Kidney epithelial cell (primary cell): Measurements from ENCODE around the gene KLHL25. TPM values are rescaled to one million over a fixed set of nuclear protein-coding genes. Genes with fewer than 3 reads are reported as not detected.
A peak's percentile ranks its signal among the peaks of the same experiment; 100 is the strongest.
"Not testable (repeated sequence)": the region's sequence is repeated elsewhere in the genome, so short reads cannot be mapped to it uniquely, and the experiment has no call there.

Experiments
- DNase-seq: peaks from one replicate; pipeline ENCODE4 v3.0.0-alpha.2; 2010; ENCODE audit warnings: low read depth
- H3K27me3 ChIP-seq: 2 replicates; pipeline ENCODE4 v1.6.0; 2011; ENCODE audit warnings: low read length; ENCODE audit not compliant: control insufficient read depth, insufficient read depth
- H3K36me3 ChIP-seq: 2 replicates; pipeline ENCODE4 v1.5.1; 2011; ENCODE audit warnings: low read length; ENCODE audit not compliant: control insufficient read depth, insufficient read depth
- H3K4me3 ChIP-seq: 2 replicates; pipeline ENCODE4 v1.5.1; 2011; ENCODE audit warnings: low read depth, mild to moderate bottlenecking, control low read depth, low read length
- CTCF ChIP-seq: IDR thresholded peaks from 2 replicates; pipeline ENCODE4 v1.5.1; 2011; ENCODE audit warnings: mild to moderate bottlenecking, moderate library complexity, low read length, control low read depth, inconsistent platforms; ENCODE audit not compliant: insufficient read depth, poor library complexity, severe bottlenecking
- total RNA-seq: library from RNA; depleted of rRNA; stranded (reverse); fragments of >200 nt; gene quantifications from 2 replicates; pipeline ENCODE4 v1.2.3, GENCODE V29; 2015

KLHL25 gene
- total RNA-seq, 1 donor from 2014 or later, result 14.8 TPM

DNA sequence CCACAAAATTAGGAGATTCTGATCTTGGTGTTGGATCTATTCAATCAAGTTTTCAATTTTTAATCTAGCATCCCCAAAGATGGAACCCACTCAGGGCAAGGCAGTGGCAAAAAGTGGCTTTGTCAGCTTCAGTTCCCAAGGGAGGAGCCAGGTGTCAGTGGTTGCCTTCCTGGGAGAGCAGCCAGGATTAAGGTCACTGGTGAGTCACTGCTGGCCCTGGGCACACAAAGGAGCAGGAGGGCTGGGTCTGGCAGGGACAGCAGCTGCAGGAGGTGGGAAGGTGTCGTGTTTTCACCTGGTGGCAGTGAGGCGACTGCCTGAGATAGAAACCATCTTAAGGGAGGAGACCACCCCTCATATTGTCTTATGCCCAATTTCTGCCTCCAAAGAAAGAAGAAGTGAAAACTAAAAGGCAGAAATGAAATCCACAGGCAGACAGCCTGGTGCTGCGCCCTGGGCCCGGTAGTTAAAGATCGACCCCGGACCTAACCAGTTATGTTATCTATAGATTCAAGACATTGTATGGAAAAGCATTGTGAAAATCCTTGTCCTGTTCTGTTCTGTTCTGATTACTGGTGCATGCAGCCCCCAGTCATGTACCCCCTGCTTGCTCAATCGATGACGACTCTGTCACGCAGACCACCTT is 5.9 kb upstream of the KLHL25 start:
- Histone ChIP-seq H3K27me3 (no peaks in the 10 kb centered on the region), H3K36me3 (no peaks in the 10 kb centered on the region), H3K4me3 (no peak overlapping the region)
- DNase-seq, result peak; percentile 44
- TF ChIP-seq CTCF, result peak; percentile 35

- not testable (repeated sequence) for H3K27me3 ChIP-seq, H3K36me3 ChIP-seq, H3K4me3 ChIP-seq, DNase-seq
Observed at GRCh38 chr15:85796371-85796770, 1.6 kb upstream of the KLHL25 start.

GRCh38 chr15:85795337-85796305 is 896 bp upstream of the KLHL25 start:
- DNase-seq, result no peak
- no peaks in the 10 kb centered on the region for H3K27me3 ChIP-seq
- H3K36me3 ChIP-seq, result no peaks in the 10 kb centered on the region
- peak overlapping the region; percentile 12 for H3K4me3 ChIP-seq
- TF ChIP-seq CTCF, result no peak

DNA sequence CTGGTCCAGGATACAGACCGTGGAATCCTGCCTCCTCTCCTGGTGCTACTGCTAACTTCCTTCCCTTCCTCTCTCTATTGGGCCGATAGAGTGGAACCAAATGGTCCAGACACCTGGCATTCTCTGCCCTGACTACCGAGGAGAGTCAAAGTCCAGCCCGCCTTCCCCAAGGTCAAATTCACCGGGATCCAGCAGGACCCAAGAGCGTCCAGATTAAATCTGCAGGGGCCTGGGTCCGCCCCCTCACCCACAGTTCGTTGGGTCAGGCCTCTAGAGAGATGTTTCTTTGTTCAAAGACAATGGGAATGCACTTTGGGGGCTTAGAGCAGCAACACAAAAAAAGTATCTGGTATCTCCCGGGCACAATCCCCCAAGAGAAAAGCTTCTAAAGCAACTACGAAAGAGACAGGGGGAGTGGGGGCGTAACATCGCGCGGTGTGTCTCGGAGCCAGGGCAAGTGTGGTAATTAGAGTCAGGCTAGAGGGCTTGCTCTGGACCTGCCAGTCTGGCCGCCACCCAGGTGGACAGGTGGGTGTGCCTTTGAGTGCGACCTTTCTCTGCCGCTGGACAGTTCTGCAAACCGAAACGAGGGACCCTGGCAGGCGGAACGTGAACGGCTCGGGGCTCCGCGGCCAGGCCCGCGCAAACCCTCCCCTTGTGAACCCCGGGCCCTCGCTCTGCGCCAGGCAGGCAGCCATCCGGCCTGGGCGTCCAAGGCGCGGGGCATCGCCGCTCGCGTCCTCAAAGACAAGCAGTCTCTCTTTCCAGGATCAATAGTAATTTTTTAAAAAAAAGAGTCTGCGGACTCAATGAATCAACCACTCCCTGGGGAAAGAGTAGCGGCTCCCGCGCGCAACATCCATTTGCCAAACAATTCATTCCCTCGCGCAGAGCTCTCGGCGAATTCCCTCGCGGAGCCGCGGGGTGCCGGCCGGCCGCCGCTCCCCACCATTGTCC is 806 bp downstream of the KLHL25 start:
- peak overlapping the region; percentile 62 for H3K4me3 ChIP-seq
- no peaks in the 10 kb centered on the region for H3K36me3 ChIP-seq
- no peak for DNase-seq
- TF ChIP-seq CTCF, result no peak
- H3K27me3 ChIP-seq, result no peaks in the 10 kb centered on the region

DNA sequence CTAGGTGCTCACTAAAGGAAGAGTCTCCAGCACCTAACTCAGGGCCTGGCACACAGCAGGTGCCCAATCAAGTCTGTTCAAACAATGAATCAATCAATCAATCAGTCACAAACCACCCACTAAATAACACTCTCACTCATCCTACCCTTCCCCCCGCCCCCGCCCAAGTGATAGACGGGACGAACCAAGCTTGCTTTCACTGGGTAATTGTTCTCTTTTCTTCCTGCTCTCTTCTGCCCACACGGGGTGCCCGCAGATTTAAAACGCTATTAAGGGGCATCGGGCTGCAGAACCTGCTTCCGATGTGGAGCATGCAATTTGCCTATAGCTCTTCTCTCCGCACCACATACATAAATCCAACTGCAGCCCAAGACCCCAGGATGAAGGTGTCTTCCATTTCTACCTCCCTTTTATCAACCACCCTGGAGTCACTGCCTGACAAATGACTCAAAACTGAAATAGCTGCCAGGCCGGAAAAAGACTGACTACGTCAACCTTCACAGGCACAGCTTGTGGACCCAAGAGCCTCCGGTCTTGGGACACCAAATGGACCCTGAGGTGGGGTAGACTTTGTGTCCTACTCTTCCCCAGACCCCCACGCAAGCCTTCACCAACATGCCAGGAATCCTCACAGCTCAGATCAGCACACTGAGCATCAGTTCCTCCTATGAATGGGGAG is 1.7 kb downstream of the KLHL25 start:
- no peaks in the 10 kb centered on the region for H3K36me3 ChIP-seq

More for the DNA sequence above, 1.7 kb downstream of the KLHL25 start:
- TF ChIP-seq CTCF, result no peak
- H3K27me3 ChIP-seq, result no peaks in the 10 kb centered on the region
- no peak for DNase-seq
- peak overlapping the region; percentile 62 for H3K4me3 ChIP-seq
